ENCODE data around the gene OR5M11.

DNA sequence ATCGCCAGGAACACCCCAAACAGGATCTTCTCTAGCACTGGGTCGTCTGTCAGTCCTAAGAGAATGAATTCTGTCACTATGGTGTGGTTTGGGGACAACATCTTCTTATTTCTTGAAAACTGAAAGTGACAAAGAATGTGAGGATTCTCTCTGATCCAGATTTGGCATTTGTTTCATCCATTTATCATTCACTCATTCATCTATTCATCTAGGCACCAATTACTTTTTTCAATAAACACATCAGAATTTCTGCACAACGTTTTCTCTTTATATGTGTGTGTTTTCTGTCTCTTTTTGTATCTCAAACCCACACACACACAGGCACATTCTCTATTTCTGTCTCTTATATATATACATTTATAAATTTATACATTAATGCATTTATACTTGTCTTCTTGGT lies 34.6 kb upstream of the OR5M11 start, which contains the start of gene OR5M10:
- TF ChIP-seq GATA2 (IDR thresholded peaks at IDR 0.05; ENCODE audit: low read depth, low read length) (no peak), GATA3 (IDR thresholded peaks at IDR 0.05; ENCODE audit: low read depth, low read length) (no peak)
